Adrenal gland (tissue), 12 donors: ENCODE data around the gene PXN. TPM values are rescaled to one million over a fixed set of nuclear protein-coding genes. Genes with fewer than 3 reads are reported as not detected.

Experiments
- DNase-seq, 7 donors: peaks; one replicate each; pipeline ENCODE4 v3.0.0-alpha.2; 2019 to 2020
- H3K27ac ChIP-seq, 5 donors: fragments of 200-600 bp; sonication (generic) in 4 of 5; 1 replicate in 3 of 5; 2 replicates in 2 of 5; pipeline versions ENCODE4 v1.5.1 to v1.8.0; 2016 to 2020; ENCODE audit warnings: mild to moderate bottlenecking in 1 of 5
- H3K27me3 ChIP-seq: fragments of 200-600 bp; 2 replicates; pipeline ENCODE4 v1.8.0; 2021
- H3K36me3 ChIP-seq, 2 donors: fragments of 200-600 bp; replicated peaks in 1 of 2; 1 replicate in 1 of 2; 2 replicates in 1 of 2; pipeline versions ENCODE4 v1.5.1 to v1.8.0; 2018 to 2022
- H3K4me1 ChIP-seq, 2 donors: fragments of 200-600 bp; replicated peaks in 1 of 2; 1 replicate in 1 of 2; 2 replicates in 1 of 2; pipeline versions ENCODE4 v1.5.1 to v1.8.0; 2018 to 2021
- H3K4me3 ChIP-seq, 4 donors: fragments of 200-600 bp; sonication (generic) in 3 of 4; one replicate each; pipeline ENCODE4 v1.5.1; 2016 to 2018
- H3K9me3 ChIP-seq, 3 donors: fragments of 200-600 bp; sonication (generic) in 1 of 3; replicated peaks in 1 of 3; 1 replicate in 2 of 3; 2 replicates in 1 of 3; pipeline versions ENCODE4 v1.5.1 to v1.8.0; 2016 to 2021
- CTCF ChIP-seq, 6 experiments: fragments of 450-650 bp in 4 of 6; fragments of 200-600 bp in 2 of 6; sonication (generic) in 1 of 6; IDR thresholded peaks; 1 replicate in 5 of 6; 2 replicates in 1 of 6; pipeline versions ENCODE4 v1.5.1 to v1.8.0; 2016 to 2021; ENCODE audit warnings: antibody characterized with exemption in 6 of 6, mild to moderate bottlenecking in 2 of 6, moderate library complexity in 1 of 6
- POLR2A ChIP-seq, 2 donors: fragments of 450-650 bp; IDR thresholded peaks; one replicate each; pipeline ENCODE4 v1.6.1; 2017; ENCODE audit warnings: antibody characterized with exemption in 2 of 2, mild to moderate bottlenecking in 2 of 2, moderate library complexity in 1 of 2
- WGBS, 4 donors: extraction: QIAGEN DNeasy Blood & Tissue Kit in 2 of 4; methylation state at CpG; one replicate each; pipeline versions ENCODE4 v1.1.5 to v1.1.7; 2013 to 2017; 5-methylcytosine and 5-hydroxymethylcytosine counted together
- intact Hi-C, 2 donors: fragments of 100-400 bp; cut with DNase I; formaldehyde crosslinking; loops; one replicate each; pipeline versions ENCODE4 v1.14.1 to v1.15.0; 2022 to 2023
- polyA plus RNA-seq, 3 donors: library from polyadenylated mRNA; stranded (reverse); fragments of 200-250 nt in 2 of 3; fragments of 350-450 nt in 1 of 3; fragmentation: Illumina TruSeq in 1 of 3; extraction: RNeasy Lipid Tissue Mini Kit (QIAGEN cat#74804) in 1 of 3; gene quantifications; one replicate each; pipeline ENCODE4 v1.2.3, GENCODE V29; 2013 to 2014
- total RNA-seq, 9 donors: library from RNA; depleted of rRNA in 4 of 9; stranded (reverse); fragments of >200 nt in 4 of 9; fragments of 120-200 nt in 1 of 9; fragmentation: NEBNext Ultra II Directional in 1 of 9; extraction: Animal tissue kit (Norgen Biotek cat#: 25700) in 1 of 9; gene quantifications; one replicate each; pipeline versions ENCODE4 v1.1.0 to v1.2.4, GENCODE V29; 2013 to 2023
- donor health status: healthy with polysubstance abuse.
- donor health status: Bipolar disorder and iron deficiency.
- donor health status: DM: yes; HTN: yes; CAD: no.
- donor health status: DM: no; HTN: no; CAD: no.
- donor health status: DM: no; HTN: no; CAD: no.
- donor health status: DM: yes; HTN: yes; CAD: no.

PXN gene
- total and polyA plus RNA-seq, 12 donors, result 12.5 to 156 (median 92.4) TPM

- DNase-seq, result no peak
Observed at GRCh38 chr12:120276734-120277133, 11.2 kb upstream of the PXN start.

GRCh38 chr12:120267736-120268135 lies 2.2 kb upstream of the PXN start:
- intact Hi-C loops, result loop anchor here (2.0 kb wide), 2 partner anchors 39 to 41 kb away; no protein-coding TSS in a partner anchor
- 56 to 64% (median 60%) methylated on average over 4 of the region's 4 CpGs for WGBS, 4 donors

More at GRCh38 chr12:120276734-120277133, 11.2 kb upstream of the PXN start:
- no peaks in the 10 kb centered on the region for H3K27me3 ChIP-seq
- no peaks in the 10 kb centered on the region for H3K9me3 ChIP-seq
- no peak overlapping the region for H3K27ac ChIP-seq
- no peak for TF ChIP-seq POLR2A (IDR thresholded peaks at IDR 0.05)
- WGBS, 4 donors, result 93 to 99% (median 95%) methylated on average over 6 of the region's 6 CpGs
- H3K4me1 ChIP-seq, result no peaks in the 10 kb centered on the region
- no peaks in the 10 kb centered on the region for H3K36me3 ChIP-seq
- intact Hi-C loops, result no loop called here
- H3K4me3 ChIP-seq, result no peak overlapping the region

GRCh38 chr12:120266180-120266870 lies 795 bp upstream of the PXN start:
- 30 to 51% (median 36%) methylated on average over 6 to 8 of the region's 8 CpGs for WGBS, 4 donors
- Histone ChIP-seq H3K36me3 (no peaks in the 10 kb centered on the region), H3K27me3 (no peaks in the 10 kb centered on the region), H3K9me3 (no peaks in the 10 kb centered on the region), H3K4me3 (no peak overlapping the region), H3K4me1 (peaks cover 27 to 40% of the 10 kb centered on the region in 2 donors), H3K27ac (peak overlapping the region in 2 of 5 donors; percentile 51 to 58)
- intact Hi-C loops, result loop anchor here (2.0 kb wide), 2 partner anchors 38 to 40 kb away; no protein-coding TSS in a partner anchor
- TF ChIP-seq POLR2A (IDR thresholded peaks at IDR 0.05), result no peak
- peak in 1 of 6 experiments; percentile 9 for TF ChIP-seq CTCF (IDR thresholded peaks at IDR 0.05)
- DNase-seq, result no peak

More at GRCh38 chr12:120267736-120268135, 2.2 kb upstream of the PXN start:
- TF ChIP-seq CTCF (IDR thresholded peaks at IDR 0.05) (no peak), POLR2A (IDR thresholded peaks at IDR 0.05) (no peak)
- Histone ChIP-seq H3K4me3 (no peak overlapping the region), H3K36me3 (no peaks in the 10 kb centered on the region), H3K9me3 (no peaks in the 10 kb centered on the region), H3K27me3 (no peaks in the 10 kb centered on the region), H3K27ac (no peak overlapping the region), H3K4me1 (peaks cover 16 to 26% of the 10 kb centered on the region in 2 donors)
- DNase-seq, result no peak

- no peak for TF ChIP-seq POLR2A (IDR thresholded peaks at IDR 0.05)
- no peak for TF ChIP-seq CTCF (IDR thresholded peaks at IDR 0.05)
- peak overlapping the region; percentile 70 to 98 (median 86) for H3K27ac ChIP-seq
- no peaks in the 10 kb centered on the region for H3K27me3 ChIP-seq
- H3K4me1 ChIP-seq, result peaks cover 27 to 47% of the 10 kb centered on the region in 2 donors
- no peaks in the 10 kb centered on the region for H3K9me3 ChIP-seq
- peak in 2 of 7 donors; percentile 48 to 49 for DNase-seq
- H3K36me3 ChIP-seq, result no peaks in the 10 kb centered on the region
- intact Hi-C loops, result no loop called here
- H3K4me3 ChIP-seq, result peak overlapping the region in 3 of 4 donors; percentile 45 to 100 (median 90)
- 2 to 3% (median 2%) methylated on average over 9 to 29 of the region's 29 CpGs for WGBS, 4 donors
Observed at GRCh38 chr12:120264904-120265472, 542 bp downstream of the PXN start.
